HG03442 (cell line): ENCODE data around the gene HADHA.

Experiments used
- ATAC-seq: cut with Tn5 transposase; IDR thresholded peaks from one replicate; pipeline ENCODE4 v1.9.1; 2021; ENCODE audit warnings: mild to moderate bottlenecking, moderate library complexity; ENCODE audit not compliant: unreplicated experiment

Gene HADHA

DNA sequence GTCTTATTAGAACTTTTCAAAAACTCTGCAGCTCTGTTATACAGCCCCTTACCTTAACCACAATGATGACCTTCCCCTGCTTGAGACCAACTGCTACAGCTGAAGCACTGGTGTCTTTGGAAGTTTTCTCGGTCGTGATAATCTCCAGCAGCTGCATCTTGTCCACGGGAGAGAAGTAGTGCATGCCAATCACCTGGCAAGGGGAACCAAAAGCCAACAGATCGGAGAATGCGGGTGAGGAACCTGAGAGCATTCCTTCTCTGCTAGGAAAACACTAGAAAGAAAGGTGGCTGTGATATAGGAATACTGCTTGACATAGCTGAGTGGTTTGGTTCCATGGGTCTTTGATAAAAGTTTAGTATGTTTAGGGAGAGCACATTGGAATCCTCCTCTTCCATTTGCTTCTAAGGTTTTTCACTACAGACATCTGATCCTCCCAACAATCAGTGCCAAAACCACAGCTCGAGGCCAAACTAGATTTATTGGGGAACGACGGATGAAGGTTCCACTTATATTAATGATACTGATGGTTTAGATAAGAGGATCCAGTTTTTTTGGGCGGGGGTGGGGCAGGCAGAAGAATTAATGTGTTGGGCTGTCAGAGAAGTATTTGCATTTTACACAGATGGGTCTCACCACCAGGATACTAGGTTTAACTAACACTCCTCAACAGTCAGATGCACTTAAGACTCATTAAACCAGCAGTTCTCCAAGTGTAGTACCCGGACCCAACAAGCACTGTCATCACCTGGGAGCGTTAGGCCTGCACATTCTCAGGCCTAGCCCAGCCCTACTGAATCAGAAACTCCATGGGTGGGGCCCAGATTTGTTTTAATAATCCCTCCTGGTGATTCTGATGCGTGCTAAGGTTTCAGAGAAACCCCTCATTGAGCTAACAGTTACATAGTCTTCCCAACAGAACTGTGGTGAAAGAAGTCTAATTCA, 49.1 kb downstream of the HADHA start:
- ATAC-seq = no peak

GRCh38 chr2:26193578-26194231, 50.7 kb downstream of the HADHA start:
- ATAC-seq = no peak

DNA sequence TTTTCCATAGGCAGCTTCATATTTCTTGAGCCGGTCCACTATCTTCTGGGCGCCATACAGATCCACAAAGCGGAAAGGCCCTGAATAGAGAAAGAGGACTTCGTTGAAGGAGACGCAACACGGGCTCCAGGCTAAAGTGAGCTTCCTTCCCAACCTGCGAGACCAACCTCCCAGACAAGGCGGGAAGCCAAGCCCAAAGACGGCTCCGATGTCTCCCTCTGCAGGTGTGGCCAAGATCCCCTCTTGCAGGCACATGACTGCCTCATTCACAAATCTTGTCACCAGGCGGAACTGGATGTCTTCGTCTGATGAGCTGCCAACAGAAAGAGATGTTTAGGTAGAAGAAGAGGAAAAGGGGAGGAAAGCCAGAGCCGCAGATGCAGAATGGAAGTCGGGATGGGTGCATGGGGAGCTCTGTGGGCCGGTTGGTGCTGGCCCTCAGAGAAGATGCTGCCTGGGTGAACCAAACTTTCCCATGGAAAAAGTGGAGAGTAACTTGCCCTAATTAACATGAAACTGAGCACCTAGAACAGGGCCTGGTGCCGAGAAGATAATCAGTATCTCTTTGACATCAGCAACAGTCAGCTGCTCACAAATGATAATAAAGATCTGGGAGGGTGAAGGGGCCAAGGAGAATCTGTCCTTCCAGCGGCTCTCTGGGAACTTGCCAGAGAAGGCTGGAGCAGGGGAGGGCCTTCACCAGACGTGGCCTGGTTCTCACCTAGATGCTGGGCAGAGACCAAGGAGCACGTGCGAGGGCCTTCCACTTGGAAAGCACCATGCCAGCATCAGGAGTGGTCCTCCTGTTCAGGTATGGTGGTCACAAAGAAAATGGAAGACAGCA, 52.9 kb downstream of the HADHA start:
- ATAC-seq = no peak

- no peak for ATAC-seq
Observed at GRCh38 chr2:26190369-26190768, 54.1 kb downstream of the HADHA start.

DNA sequence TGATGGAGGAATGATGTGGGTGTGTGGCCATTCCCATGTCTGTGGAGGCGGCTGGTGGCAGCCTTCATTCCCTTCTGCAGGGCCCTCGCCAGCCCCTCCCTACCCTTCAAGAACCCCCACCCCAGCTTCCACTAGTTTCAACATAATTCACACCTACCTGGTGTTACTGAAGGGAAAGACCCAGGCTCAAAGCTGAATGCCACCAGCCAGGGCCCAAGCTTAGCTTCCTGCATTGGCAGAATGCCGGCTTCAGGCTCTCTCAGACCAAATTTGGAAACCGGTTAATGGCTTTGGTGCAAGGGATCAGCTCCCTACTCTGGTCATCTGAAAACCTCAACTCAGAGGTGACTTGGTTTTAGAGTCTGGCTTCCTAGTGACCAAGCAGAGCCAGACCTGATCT, 54.7 kb downstream of the HADHA start:
- no peak for ATAC-seq

GRCh38 chr2:26189123-26189522, 55.3 kb downstream of the HADHA start:
- no peak for ATAC-seq

DNA sequence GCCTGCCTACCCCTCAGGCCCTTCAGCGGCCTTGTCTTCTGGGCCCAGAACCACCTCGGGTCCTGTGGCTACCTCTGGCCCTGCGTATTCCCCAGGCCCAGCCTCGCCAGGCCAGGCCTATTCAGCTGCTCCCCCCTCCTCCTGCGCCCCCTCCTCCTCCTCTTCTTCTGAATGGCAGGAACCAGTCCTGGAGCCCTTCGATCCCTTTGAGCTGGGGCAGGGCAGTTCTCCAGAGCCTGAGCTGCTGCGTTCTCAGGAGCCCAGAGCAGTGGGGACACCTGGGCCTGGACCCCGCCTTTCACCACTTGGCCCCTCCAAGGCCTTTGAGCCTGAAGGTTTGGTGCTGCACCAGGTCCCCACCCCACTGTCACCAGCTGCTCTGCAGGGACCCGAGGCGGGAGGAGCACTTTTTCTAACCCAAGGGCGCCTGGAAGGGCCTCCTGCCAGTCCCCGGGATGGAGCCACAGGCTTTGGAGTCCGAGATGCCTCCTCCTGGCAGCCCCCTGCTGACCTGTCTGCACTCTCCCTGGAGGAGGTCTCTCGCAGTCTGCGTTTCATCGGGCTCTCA, 56.8 kb downstream of the HADHA start:
- ATAC-seq = no peak

GRCh38 chr2:26187114-26187513, 57.3 kb downstream of the HADHA start:
- no peak for ATAC-seq

DNA sequence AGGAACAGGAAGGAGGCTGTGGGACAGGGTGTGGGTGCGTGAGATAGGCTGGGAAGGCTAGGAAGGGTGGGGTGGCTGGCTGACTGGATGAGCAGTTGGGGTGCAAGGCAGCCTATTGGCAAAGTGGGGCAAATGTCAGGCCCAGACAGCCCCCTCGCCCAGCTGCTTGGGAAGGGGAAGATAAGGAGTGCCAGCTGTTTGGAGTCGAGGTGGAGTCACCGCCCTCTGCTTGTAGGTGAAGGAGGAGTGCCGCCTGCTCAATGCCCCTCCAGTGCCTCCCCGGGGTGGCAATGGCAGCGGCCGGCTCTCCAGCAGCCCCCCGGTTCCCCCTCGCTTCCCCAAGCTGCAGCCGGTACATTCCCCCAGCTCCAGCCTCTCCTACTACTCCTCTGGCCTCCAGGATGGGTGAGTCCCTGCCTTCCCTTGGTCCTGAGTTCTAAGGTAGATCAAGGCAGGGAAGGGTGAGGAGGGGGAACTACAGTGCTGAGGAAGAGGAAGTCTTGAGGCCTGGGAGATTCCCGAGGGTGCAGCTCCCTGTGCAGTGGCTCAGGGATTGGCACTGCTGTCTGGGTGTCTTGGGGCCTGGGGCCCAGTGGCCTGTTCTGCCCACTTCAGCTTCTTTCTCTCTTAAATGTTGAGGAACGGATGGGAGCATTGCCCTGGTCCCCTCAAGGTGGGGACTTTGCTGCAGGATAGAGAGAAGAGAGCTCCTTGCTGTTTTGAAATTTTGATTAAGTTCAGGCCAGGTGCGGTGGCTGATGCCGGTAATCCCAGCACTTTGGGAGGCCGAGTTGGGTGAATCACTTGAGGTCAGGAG, 58.3 kb downstream of the HADHA start:
- no peak for ATAC-seq

GRCh38 chr2:26185304-26185928, 59.0 kb downstream of the HADHA start:
- no peak for ATAC-seq

- ATAC-seq = peak; percentile 75
Observed at GRCh38 chr2:26184555-26185303, 59.7 kb downstream of the HADHA start.

GRCh38 chr2:26184121-26184520, 60.3 kb downstream of the HADHA start:
- no peak for ATAC-seq

DNA sequence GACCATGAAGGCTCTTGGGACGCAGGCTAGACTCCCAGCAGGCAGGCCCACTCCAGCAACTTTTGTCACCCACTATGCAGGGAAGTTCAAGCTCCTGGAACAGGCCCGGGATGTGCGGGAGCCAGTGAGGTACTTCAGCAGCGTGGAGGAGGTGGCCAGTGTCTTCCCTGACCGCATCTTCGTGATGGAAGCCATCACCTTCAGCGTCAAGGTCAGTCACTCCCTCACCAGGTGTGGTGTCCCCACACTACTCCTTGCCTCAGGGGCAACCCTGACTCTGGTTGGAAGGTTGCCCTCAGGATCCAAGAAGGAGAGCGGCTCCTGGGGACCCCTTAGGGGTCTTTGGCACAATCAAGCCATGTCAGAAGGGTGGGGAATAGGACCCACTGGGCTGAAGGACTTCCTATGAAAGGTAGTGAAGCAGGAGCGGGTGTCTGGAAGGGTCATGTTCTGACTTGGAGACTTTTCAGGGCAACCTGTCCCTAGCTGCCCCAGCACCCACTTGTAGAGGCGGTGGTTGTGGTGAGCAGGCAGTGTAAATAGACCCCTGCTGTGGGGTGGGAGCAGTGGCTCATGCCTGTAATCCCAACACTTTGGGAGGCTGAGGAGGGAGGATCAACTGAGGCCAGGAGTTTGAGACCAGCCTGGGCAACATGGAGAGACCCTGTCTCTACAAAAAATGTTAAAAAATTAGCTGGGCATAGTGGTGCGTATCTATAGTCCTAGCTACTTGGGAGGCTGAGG, 61.4 kb downstream of the HADHA start:
- no peak for ATAC-seq

- no peak for ATAC-seq
Observed at GRCh38 chr2:26182441-26182840, 62.0 kb downstream of the HADHA start.

GRCh38 chr2:26179446-26179913, 65.0 kb downstream of the HADHA start:
- ATAC-seq = no peak

- no peak for ATAC-seq
Observed at GRCh38 chr2:26178746-26179436, 65.5 kb downstream of the HADHA start.

GRCh38 chr2:26178246-26178645, 66.2 kb downstream of the HADHA start:
- ATAC-seq = no peak

DNA sequence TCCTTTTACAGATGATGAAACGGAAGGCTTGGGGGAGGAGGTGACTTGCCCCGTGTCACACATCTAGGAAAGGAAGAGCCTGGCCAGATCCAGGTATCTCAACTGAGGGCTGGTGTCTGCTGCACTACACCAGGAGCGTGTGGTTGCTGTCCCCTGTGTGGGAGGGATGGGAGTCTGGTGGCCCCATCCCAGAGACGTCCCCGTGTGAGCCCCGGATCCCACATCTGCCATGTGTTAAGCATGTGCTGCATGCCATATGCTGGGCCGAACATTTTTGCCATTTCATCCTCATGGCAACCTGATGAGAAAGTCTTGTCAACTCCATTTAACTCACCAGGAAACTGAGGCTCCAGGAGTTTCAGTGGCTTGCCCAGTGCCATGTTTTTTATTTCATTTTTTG, 67.3 kb downstream of the HADHA start:
- no peak for ATAC-seq
